Hematopoietic multipotent progenitor cell (in vitro differentiated cells): Measurements from ENCODE around the gene SLC25A30. TPM values are rescaled to one million over a fixed set of nuclear protein-coding genes. Genes with fewer than 3 reads are reported as not detected.
"Not testable (repeated sequence)": the region's sequence is repeated elsewhere in the genome, so short reads cannot be mapped to it uniquely, and the experiment has no call there.

Experiments
- DNase-seq, 3 donors: peaks; one replicate each; pipeline ENCODE4 v3.0.0-alpha.2; 2011 to 2015; ENCODE audit warnings: low read depth in 2 of 3, low spot score in 2 of 3
- total RNA-seq: library from RNA; depleted of rRNA; stranded (reverse); fragments of >200 nt; gene quantifications from one replicate; pipeline ENCODE4 v1.2.3, GENCODE V29; 2012

SLC25A30 gene
- total RNA-seq, 1 donor = 26.1 TPM

DNA sequence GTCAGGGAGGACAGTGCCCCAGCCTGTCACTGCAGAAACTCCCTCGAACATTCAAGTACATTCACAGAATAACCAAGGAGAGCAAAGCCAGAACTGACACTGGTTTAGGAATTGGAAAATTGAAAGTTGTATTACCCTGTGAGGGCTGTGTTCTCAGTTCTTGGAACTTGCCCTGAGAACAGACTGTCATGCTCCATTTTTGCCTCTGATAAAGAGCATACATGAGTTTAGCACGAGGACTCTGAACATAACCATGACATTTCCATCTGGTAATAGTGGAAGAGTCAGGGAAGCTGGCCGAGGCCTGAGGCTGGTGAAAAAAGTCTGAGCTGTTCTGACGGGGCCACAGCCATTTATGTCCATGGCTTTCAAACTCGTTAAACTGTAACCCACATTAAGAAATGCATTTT is 15.2 kb upstream of the SLC25A30 start:
- no peak for DNase-seq

DNA sequence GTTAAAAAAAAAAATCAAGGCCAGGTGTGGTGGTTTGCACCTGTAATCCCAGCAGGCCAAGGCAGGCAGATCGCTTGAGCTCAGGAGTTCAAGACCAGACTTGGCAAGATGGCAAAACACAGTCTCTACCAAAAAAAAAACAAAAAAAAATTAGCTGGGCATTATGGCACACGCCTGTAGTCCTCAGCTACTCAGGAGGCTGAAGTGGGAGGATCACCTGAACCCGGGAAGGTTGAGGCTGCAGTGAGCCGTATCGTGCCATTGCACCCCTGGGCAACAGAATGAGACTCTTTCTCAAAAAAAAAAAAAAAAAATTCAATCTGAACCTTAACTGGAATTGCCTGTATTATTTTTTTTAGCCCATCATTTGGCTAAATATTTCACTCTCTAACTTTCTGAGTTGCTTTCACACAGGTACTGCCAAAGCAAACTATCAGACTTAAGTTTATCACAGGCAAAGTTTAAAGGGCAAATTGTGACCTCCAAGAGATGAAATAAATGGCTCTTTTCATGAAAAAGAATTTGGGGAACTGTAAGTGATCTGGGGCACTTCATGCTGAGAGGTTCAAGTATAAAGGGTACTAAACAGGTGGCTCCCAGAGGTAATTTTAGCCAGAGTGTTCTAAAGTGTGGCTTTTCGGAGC is 14.7 kb upstream of the SLC25A30 start:
- DNase-seq = no peak

DNA sequence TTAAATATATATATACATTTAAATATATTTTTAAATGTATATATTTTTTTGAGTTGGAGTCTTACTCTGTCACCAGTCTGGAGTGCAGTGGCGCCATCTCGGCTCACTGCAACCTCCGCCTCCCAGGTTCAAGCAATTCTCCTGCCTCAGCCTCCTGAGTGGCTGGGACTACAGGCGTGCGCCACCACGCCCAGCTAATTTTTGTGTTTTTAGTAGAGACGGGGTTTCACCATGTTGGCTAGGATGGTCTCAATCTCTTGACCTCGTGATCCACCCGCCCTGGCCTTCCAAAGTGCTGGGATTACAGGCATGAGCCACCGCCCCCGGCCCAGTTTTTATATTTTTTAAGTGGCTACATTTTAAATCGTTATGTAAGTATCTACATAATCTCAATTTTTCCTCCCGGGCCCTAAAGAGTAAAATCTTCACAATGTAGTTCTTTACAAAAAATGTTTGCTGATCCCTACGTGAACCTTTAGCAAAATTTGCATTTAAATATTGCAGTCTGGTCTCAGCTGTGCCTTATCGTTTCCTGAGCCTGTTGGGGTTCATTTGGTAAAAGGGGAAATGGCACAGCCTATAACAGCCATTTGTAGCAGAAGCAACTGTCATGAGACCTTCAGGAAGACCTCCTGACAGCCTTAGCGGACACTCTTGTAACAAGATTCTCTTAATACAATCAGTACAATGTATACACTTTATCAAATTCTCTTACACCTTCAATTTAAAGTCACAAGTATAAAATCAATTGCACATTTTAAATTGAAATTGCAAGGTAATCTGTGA is 8.1 kb upstream of the SLC25A30 start:
- peak in 2 of 3 donors; percentile 54 to 84 for DNase-seq

DNA sequence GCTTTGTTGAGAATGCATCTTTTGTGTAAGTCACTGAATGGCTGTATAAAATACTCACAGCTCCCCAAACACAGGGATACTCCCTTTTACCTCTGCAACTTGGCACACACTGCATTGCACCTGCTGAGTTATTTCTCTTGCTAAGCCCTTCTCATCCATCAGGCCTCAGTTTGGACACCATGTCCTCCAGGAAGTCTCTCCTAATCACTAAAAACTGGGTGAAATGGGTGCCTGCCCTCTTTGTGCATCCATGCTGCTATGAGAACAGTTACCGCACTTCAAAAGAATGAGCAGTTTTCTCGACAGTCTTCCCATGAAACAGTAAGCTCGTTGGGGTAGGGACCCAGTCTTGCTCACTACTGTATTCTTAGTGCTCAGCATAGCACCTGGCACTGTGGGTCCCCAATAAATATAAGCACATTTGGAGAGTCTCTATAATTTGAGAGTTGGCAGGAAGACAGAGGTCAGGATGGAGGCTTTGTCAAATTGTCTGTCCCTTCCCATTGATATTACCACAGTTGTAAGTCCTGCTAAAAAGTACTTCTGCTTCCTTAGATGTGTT is 4.6 kb upstream of the SLC25A30 start:
- DNase-seq = no peak

DNA sequence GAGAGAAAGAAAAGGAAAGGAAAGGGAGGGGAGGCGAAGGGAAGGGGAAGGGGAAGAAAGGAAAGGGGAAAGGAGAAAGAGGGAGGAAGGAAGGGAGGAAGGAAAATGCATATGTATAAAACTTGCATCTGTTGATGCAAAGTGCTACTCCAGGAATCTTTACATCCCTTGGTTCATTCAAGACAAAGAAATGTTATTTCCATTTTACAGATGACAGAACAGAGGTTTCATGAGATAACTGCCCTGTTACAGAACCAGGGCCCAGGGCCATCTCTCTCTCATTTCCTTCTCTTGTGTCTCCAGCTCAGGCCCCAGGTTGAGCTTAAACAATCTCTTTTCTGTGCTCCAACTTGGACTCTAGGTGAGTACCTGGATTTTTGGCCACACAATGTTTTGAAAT is 1.8 kb upstream of the SLC25A30 start:
- no peak for DNase-seq

DNA sequence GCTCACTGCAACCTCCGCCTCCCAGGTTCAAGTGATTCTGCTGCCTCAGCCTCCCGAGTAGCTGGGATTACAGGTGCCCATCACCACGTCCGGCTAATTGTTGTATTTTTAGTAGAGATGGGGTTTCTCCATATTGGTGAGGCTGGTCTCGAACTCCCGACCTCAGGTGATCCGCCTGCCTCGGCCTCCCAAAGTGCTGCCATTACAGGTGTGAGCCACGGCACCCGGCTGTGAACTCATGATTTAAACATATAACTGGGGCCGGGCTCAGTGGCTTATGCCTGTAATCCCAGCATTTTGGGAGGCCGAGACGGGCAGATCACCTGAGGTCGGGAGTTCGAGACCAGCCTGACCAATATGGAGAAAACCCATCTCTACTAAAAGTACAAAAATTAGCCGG is 1.2 kb upstream of the SLC25A30 start:
- not testable (repeated sequence) for DNase-seq

DNA sequence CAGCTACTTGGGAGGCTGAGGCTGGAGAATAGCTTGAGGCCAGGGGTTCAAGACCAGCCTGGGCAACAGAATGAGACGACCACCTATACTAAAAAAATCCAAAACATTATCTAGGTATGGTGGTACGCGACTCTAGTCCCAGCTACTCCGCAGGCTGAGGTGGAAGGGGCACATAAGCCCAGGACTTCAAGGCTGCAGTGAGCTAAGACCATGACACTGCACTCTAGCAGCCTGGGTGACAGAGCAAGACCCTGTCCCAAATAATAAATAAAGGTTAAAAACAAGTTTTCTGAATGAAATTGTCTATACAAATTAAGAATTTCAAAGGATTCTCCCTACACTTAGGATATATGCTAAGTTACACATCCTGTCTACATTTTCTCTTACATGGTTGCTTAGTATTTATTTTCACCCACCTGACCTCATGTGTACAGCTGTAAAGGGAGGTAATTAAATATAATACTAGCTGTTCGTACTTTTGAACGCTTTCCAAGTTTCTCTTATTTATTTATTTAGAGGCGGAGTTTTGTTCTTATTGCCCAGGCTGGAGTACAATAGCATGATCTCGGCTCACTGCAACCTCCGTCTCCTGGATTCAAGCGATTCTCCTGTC is 1.6 kb downstream of the SLC25A30 start:
- peak in 1 of 3 donors; percentile 36 for DNase-seq

DNA sequence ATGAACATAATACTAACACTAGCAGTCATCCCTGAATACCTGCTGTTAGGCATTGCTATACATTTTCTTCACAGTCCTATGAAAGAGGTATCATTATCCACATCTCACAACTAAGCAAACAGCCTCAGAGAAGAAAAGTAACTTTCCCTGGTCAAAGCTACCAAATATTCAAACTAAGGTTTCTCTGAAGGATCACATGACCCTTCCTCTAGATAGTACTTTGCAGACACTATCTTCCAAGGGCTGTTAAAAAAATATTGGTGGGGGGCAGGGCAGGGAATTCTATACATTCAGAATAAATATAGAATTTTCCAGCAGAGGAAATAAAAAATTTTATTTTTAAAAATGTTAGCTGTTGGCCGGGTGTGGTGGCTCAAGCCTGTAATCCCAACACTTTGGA is 3.1 kb downstream of the SLC25A30 start:
- no peak for DNase-seq

DNA sequence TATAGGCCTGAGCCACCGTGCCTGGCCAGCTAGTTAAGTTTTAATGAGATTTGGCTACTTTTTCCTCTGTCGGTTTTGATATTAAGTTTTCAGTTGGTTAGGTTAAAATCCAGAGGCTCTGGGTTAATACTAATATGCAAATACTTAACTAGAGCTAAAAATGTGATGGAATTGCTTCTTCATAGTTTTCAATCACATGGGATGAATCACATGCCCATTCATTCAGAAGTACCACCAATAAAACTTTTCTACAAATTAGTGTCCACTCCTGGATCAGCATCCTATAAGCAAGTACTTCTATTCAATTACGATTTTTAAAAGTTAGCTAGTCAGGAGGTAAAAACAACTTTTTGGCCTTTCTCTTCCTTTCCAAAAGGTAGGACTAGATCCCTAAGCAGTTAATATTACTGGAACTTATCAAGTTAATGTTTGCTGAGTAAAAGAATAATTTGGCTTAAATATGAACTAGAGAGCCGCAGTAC is 4.3 kb downstream of the SLC25A30 start:
- DNase-seq = no peak

DNA sequence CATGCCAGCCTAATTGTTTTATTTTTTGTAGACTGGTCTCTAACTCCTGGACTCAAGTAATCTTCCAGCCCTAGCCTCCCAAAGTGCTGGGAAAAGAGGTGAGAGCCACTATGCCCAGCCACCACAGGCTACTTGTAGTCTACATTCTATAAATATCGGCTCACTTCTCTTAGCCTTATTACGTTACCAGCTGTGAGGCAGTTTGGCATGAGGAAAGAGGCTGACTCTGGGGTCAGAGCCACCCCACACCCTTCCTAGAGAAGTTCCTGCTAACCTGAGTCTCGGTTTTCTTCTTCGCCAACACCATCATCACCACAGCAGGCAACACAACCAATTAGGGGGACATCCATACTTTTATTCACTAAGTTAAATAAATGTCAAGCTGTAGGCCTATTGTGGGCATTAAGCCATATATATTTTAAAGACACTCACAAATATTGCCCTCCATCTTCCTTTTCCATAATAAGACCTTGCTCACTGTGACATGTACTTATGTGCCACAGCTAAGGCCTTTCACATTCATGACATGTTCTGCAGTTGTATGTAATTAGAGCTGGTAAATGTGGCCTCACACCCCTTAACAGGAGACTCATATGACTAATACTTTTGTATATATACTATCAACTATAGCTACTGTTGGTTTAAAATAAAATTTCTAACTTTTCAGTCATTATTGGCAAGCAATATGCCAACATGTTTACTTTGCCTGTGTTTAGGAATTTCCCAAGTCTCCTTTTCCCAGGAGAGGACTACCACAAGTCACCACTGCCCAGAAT is 5.7 kb downstream of the SLC25A30 start:
- no peak for DNase-seq

DNA sequence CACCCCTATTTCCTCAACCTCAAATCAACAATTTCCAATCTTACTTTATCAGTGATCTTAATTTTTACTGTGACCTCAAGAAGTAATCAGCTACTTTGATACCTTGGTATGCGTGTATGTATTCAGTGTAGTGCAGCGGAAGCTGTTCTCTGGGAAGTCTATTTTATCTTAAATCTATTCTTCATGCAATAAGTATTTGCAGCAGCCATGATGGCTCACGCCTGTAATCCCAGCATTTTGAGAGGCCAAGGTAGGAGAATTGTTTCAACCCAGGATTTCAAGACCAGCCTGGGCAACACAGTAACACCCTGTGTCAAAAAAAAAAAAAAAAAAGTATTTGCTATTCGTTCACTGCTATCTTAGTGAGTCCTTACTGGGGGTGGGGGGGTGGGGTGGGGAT is 6.5 kb downstream of the SLC25A30 start:
- DNase-seq = no peak

DNA sequence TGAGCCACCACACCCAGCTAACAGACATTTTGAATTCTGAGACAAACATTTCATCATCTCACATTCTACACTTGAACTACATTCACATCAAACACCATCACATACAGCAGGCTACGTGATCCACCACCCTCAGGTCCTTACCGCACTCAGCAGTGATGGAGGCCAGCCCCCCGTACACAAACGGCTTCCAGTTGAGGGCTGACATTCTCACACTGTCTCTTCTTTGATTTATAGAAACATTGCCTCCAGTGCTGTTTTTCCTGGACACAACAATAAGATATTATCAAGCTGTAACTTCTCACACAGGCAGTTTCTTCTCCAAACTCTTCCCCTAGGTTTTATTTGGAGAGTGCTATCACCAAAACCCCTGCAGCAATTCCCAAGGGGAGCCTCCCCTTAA is 7.0 kb downstream of the SLC25A30 start:
- DNase-seq = no peak

DNA sequence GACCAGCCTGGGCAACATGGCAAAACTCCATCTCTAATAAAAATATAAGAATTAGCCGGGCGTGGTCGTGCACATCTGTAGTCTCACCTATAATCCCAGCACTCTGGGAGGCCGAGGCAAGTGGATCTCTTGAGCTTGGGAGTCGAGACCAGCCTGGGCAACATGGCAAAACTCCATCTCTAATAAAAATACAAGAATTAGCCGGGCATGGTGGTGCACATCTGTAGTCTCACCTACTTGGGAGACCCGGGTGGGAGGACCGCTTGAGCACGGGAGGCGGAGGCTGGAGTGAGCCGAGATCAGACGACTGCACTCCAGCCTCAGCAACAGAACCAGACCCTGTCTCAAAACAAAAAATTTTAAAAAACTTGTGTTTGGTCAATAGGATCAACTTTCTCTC is 7.7 kb downstream of the SLC25A30 start:
- no peak for DNase-seq

DNA sequence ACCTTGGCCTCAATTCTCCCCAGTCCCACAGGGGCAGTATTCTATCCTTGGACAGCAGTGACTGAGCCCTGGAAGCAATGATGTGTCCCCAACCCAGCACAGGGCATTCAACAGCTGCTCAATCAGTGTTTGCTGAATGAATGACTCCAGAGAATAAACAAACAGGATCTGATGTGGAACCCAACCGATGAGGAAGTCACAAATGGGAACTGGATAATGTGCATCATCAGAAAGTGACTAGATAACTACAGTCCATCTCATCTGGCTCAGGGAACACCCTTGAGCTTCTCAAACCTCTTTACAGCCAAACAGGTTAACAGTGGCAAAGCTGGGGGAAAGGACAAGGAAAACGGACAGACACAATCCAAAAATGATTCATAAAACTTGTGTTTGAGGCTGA is 8.2 kb downstream of the SLC25A30 start:
- DNase-seq = no peak

DNA sequence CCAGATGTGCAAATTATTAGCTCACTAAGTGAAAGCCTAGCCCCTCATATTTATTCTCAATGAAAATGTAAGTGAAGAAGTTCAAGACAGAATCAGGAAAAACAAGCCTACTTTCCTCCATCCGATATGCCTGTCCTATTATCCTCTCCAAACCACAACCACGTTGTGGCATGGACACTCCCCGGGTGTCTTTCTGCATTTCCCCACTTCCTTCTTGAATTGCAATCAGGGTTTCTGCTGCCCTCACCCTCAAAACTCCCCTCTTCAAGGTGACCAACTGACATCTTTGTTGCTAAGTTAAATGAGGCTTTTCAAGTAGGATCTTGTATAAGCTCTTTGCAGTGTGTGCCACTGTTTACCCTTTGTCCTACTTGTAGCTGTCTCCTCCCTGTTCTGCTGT is 11.8 kb downstream of the SLC25A30 start:
- no peak for DNase-seq

DNA sequence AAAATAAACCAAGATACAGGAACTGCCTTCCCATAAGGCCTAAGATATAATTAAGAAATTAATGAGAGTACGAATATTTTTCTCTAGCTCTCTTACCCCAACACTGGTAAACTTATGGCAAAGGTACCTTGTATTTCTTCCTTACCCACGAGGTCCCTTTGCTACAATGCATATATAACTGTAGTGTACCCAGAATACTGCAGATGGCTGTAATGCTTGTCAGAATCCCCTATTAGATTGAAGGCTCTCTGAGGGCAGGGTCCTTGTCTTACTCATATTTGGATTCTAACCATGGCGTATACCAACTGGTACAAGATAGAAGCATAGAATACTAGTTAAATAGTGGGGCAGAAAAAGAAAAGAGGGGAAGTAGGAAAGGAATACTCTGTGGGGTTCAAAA is 15.1 kb downstream of the SLC25A30 start:
- no peak for DNase-seq

DNA sequence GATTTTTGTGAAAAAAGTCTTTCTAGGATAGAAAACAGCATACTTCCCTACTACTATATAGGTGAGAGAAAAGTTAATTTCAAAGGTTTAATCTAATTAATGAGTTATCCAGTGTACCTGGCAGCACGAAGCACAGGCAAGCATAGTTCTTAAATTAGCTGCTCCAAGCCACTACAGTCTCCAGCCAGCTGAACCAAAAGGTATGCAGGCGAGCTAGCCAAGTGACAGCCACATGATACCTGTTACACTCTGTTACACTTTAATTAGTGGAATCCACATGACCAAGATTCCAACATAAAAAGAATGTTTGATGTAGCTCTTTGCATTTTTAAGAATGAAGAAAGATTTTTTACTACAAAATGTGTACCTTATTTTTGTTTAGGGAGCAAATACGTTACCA is 15.5 kb downstream of the SLC25A30 start:
- DNase-seq = no peak

DNA sequence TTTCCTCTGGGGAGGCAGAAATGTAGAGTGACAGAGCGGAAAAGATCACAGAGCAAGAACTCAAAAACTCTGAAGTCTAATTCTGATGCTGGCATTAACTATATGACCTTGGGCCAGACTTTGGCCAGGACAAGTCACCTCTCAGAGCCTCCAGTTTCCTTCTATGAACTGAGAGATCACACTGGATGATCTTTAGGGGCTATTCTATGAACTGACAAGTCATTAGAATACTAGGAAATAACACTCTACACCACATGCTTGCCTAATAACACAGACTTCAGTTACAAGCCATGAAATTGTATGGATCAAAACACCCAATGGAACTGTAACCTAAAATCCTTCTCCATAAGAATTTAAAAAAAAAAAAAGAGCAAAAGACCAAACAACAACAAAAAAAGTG is 16.9 kb downstream of the SLC25A30 start:
- no peak for DNase-seq

DNA sequence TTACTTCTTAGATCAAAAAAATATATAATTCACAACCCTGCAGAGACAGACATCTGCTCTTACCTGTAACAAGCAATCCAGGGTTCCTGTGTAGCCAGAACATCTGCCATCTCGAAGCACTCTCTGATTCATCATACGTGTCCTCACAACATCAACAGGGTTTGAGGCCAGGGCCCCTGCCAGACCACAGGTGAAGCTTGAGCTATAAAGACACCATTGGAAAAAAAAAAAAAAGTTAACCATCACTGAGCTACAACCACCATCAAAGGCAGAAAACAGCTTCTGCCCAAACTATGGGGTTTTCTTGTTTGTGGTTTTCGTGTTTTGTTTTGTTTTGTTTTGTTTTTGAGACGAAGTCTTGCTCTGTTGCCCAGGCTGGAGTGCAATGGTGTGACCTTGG is 19.3 kb downstream of the SLC25A30 start:
- no peak for DNase-seq

DNA sequence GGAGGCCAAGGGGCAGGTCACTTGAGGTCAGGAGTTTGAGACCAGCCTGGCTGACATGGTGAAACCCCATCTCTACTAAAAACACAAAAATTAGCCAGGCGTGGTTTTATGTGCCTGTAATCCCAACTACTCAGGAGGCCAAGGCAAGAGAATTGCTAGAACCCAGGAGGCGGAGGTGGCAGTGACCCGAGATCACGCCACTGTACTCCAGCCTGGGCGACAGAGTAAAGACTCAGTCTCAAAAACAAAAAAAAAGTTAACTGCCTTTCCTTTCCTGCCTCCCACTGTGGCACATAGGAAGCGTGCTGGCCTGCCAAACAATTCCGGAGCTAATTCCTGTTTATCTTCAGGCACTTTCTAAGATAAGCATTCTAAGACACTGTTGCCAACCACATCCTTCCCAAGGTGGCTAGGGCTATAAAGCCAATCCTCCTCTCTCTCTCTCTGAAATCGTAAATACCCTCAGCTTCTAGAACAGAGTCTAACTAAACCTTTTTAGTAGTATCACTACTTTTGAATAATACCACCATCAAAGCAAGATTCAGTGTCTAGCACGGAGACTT is 21.6 kb downstream of the SLC25A30 start:
- peak in 2 of 3 donors; percentile 45 to 48 for DNase-seq
